DLD1 (cell line): ENCODE measurements around the gene KLHDC9.

Source experiments
- in situ Hi-C: cut with HindIII; loops from 2 replicates; pipeline ENCODE4 v1.10.0; 2017; ENCODE audit warnings: low sequenced_read_pairs

KLHDC9 gene

DNA sequence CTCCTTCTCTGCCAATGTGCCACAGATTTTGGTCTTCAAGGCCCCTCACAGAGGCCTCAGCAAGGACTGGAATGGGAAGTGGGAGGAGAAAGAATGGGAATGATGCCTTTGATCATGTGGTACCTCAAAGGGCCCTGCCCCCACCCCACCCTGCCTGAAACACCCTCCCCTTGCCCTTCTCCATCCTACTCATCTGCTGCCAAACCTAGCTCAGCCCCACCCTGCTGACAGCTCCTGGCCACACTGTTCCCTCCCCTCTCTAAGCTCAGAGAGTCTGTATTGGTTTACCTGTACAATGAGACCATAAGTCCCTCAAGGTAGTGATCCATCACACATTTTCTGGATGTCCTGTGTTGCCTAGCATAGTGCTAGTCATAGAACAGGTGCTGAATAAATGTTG lies 21.8 kb upstream of the KLHDC9 start:
- in situ Hi-C loops, result no loop called here

DNA sequence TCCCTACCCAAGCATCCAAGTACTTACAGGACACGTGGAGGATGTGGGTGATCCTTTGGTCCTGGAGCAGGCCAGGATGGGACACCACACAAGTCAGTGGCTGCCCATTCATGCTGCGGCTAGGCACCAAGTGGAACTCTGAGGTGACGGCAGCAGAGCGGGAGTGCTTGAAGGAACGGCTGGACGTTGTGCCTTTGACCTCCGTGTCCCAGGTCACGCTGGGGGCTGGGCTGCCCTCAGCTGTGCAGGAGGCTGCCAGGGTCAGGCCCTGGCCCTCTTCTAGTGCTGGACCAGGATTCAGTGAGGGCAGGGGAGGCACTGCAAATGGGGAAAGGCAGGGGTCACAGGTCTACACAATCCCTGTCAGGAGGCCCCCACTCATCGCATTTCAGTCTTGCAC lies 20.7 kb upstream of the KLHDC9 start:
- in situ Hi-C loops, result no loop called here

DNA sequence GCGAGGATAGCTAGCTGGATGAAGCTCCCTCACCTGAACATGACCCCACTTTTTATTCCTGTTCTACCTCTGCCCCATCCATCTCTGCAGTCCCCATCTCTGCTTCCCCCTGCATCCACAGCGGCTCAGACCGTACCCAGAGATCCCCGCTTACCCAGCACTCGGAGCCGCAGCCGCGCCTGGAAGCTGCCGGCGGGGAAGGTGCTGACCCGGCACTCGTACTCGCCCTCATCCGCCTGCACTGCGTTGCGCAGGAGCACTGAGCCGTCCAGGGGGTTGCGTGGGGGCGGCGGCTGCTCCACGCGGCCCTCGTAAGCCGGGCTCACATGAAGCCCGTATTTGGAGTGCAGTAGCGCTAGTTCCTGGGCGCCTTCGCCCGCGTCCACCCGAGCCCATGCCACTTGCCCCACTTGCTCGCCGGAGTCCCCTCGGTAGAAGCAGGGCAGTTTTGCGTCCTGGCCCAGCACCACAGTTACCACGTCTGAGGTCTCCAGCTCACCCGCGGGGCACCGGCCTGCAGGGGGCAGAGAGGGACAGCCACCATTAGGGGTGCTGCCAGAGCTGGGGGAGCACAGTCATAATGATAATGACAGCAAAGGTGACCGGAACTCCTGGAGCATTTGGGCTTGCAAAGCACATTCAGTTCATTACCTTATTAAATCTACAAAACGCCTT lies 18.6 kb upstream of the KLHDC9 start:
- in situ Hi-C loops, result no loop called here

DNA sequence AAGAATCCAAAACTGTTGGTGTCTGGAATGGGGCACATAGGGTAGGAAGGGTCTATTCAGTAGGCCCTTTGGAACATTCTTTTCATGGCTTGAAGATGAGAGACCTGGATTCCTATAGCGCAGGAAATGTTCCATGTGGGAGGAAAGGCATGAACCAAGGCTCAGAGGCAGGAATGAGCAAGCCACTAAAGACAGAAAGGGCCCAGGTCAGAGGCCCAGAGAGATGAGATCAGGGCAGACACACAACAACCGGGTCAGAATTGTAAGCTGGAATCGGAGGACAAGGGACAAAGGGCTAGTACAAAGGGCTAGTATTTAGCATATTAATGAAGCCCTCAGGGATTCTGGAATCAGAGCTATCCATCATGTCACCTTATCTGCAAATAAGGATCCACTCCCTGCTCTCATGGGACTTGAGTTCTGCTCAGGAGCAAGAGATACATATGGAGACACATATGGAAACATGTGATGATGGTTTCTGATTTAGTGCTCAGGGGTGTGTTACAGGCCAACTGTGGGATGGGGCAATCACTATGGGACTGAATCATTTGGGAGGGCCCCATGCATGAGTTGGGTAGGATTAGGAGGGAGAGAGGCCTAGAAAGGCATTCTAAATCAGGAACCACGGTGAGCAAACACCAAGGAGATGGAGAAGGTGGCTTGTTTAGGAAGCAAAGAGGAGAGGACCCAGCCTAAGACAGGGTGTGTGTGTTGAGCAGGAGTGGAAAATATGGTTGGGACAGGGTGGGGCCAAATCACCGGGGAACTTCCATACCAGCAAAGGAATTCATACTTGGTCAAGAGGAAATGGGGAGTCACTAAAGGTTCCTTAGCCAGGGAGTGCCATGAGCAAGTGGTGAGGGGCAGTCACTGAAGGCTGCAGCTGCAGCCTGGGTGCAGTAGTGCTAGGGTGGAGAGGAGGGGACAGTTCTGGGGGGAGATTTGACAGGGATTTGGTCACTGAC lies 17.4 kb upstream of the KLHDC9 start:
- in situ Hi-C loops, result no loop called here

DNA sequence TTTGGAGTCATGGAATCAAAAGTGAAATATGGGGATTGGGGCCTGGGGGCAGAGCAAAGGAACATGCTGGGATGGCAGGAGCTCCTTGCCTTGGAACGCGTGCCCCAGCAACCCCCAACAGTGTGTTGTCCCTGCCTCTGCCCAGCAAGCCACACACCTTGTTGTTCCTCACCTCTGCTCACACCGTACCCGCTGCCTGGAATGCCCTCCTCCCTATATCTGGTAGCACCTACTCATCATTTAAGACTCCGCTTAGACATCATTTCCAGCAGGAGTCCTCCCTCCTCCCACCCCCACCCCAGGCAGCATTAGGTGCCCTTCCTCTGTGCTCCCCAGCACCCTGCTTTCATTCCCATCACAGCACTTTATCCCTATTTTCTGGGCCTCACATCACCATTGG lies 16.6 kb upstream of the KLHDC9 start:
- in situ Hi-C loops, result no loop called here

DNA sequence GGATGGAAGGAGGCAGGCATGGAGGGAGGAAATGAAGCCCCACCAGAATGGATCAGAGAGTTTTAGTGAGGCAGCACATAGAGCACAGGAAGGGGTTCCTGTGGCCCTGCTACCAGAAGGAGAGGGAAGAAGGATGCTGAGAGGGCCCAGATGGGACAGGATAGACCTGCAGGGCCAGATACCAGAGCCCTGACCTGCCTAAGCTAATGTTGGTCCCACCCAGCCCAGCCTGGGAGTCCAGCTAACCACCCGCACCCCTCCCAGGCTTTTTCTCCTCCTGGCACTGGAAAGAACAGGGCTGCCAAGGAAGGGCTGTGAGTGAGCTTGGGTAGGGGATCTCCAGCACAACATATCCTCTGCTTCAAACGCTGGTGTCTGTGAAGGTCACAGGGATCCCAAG lies 15.7 kb upstream of the KLHDC9 start:
- in situ Hi-C loops, result no loop called here

DNA sequence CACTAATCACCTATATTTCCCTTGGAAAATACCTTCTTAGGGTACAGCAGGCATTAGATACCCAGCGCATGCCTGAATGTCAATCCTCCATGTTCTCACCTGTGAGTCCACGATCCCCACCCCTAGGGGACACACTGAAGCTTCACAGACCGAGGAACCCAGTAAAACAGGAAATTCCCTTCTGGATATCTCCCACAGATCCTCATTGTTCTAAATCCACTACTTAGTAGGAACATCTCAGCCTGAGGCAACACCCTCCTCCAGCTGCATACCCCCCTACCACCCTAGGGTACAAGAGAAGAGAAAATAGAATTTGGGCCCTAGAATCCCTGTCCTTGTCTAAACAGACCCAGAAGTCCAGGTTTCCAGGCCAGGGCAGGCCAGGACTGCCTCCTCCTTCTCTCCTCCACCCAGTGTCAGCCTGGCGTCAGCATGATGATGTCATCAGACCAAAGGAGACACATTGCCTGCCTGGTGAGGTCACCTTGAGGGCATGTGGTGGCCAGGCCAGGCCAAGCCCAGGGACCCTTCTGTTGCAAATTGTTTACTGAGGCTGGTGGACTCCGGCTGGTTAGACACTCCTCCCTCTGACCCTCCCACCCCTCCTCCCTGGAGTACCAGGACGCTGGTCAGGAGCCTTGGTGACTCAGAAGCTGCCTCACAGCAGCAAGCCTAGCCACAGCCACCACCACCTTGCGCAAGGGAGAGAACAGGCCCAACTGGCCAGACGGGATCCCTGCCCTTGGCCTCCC lies 15.0 kb upstream of the KLHDC9 start:
- in situ Hi-C loops, result no loop called here

DNA sequence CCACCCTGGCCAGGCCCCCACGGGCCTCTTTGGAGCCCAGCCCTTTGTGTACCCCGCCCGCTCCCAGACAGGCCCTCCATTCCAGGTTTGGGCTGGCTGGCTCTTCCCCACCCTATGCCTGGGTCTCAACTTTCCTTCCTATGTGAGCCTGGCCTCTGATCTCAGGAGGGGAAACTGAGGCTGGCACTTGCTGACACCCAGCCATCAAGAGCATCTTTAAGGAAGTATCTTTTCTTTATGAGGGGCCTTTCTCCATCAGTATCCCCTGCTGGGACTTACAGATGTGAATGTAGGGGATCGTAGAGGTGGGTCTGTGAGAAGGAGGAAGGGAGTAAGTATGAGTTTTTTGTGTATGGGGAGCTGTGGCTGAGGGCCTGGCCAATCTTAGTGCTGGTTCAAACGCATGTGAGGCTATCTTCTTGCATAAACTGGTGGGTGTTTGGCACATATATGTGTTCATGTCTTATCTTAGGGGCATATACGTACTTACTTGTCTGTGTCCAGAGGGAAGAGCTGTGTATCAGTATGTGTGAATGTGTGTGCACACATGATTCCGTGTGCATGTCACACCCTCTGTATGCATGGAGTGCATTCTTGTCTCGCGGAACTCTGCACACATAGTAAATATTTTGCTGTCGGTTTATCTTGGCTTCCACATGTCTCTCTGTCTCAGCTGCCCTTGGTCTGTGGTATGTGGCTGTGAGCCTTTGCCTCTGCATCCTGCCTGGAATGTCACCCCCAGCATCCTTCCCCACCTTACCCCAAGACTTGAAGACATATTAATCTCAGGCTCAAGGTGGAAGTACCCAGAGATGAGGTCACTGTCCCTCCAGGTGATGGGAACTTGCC lies 14.2 kb upstream of the KLHDC9 start:
- in situ Hi-C loops, result no loop called here

DNA sequence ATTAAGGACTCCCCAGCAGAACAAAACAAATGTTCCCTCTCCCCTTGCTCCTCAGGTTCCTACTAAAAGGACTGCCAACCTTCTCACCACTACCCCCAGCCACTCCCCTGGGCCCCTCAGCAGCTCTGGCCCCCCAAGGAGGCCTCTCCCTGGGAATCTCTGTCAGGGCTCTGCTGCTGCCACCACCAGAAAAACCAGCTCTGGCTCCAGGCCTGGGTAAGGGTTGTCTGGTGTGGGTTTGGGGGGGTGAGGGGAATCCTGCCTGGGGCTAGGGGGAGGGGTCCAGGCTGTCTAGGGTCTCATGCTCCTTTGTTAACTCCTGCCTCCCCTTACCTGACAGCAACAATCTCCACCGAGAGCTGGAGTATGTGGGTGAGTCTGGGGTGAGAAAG lies 13.6 kb upstream of the KLHDC9 start:
- in situ Hi-C loops, result no loop called here

DNA sequence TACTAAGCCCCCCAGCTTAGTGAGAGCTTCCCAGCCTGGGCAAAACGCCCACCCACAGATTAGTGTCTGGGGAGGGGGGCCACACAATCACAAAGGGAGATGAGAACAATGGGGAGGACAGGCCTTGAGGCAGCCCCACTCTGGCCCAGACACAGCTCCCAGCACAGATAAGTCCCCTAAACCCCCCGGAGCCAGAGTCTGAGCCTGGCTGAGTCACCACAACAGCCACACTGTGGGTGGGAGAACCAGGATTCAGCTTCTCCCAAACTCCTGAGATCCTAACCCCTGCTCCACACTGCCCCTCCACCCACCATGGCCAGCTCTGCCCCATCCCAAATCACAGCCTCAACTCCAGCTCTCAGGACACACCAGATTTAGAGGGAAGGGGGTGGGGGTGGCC lies 13.0 kb upstream of the KLHDC9 start:
- in situ Hi-C loops, result no loop called here

DNA sequence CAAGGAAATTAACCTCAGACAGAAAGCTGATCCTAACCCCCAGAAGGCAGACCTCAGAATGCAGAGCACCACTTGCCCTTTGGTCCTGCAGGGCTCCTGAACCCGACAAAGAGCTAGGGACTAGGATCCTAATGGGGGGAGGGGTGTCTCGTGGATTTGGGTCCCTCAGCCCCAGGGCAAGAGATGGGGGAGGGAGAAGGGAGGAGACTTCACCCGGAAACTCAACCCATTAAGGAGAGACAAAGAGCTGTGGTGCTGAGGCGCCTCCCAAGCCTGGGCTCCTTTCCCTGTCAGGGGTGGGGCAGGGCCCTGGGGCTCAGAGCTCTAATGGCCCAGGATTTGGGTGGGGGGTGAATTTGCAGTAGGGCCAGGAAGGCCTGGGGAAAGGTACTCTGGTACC lies 11.7 kb upstream of the KLHDC9 start:
- in situ Hi-C loops, result no loop called here

DNA sequence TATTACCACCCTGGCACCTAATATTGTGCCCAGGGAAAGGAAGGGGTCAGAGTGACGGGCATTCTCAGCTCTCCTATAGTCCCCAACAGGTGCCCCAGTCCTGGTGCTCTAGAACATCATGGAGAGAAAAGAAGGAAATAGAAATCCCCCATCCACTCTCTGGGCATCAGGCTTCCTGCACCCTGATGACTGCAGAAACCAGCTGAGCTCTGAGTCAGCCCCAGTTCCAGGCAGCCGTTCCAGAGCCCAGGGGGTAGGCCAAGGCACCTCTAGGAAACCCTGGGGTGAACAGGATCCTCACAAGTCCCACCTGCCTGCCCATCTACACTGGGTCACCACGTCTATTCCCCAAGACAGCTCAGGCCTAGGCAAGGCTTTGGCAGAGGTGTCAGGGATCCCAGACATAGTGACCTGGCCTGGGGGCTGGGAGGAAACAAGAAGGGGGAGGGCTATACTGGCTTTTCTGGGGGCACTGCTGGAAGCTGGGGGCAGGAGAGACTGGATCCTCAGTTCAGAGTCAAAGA lies 9.5 kb upstream of the KLHDC9 start:
- in situ Hi-C loops, result no loop called here

DNA sequence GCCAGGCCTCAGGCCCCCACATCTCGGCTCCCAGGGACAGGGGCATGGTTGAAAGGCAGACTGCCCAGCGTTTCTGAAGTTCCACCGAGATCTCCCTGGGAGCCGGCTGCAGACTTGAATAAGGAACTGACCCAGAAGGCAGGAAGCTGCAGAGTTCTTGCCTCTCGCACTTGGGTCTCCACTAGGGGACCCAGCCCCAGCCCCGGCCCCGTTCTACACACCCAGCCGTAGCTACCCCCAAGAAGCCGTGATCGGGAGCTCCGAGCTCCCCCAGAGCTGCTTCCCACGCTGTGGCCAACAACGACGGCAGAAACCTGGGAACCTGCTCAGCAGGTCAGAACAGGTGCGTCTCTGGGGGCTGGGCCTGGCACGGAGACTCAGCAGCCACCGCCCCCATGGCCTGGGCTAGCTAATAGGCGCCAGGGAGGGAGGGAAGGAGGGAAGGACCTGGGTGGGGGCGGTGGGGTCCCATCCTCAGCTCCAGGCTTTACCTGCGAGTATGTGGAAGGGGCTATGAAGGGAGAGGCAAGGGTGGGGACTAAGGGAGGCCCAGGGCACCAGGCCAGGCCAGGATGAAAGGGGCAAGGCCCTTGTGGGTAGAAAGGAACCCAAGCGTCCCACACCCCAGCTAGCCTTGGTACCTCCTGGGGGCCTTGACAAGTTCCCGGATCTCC lies 8.8 kb upstream of the KLHDC9 start, which contains the start of gene NECTIN4:
Gene NECTIN4, minus strand, starts transcription at position 308 of the 674 bp plus-strand sequence. Its CDS starts 262 bp downstream, at position 46.
- in situ Hi-C loops, result no loop called here

DNA sequence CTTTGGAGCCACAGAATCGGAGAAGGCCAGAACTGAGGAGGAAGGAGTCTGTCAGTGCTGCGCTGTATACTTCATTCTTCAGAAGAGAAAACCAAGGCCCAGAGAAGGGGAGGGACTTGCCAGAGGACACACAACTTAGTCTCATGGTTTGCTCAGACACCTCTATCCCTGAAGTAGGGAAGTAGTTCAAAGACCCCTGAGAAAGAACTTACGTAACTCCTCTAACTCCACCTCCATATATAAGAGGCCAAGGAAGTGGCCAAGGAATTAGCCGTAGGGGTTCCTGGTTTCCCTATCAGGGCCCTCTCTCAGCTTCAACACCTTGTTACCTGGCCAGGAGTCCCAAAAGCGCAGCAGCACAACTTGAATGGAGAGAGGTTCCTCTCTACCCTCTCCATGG lies 8.2 kb upstream of the KLHDC9 start:
- in situ Hi-C loops, result no loop called here

DNA sequence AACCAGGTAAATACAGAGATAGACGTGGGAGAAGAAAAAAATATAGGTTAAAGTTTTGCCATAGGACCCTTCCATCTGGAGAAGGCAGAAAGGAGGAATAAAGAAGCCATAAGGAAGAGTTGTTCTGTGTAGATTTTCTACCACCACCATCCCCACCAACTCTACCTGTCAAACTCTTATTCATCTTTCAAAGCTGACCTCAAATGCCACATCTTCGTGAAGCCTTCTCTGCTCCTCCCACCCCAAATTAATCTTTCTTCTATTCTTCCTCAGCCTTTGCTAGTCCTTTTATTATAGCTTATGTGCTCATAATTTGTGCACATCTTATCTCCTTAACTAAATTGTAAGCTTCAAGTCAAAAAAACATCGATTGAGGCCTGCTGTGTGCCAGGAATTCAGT lies 7.5 kb upstream of the KLHDC9 start:
- in situ Hi-C loops, result no loop called here

DNA sequence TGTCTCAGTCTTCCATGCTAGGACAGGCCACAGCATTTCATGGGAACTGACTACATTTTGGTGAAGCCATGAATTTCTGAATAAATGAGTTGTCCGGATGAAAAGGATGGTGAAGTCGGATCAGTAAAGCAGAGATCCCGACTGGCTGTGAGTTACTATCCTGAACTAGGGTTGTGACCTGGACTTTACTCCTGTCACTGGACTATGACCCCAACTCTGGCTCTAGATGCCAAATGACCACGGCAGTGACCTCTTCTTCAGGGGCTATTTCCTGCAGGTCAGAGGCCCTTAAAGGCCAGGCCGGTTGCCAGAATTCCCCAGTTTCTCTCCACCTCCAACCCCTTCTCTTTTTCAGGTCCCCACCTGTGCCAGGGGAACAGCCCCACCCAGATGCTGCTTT lies 7.1 kb upstream of the KLHDC9 start:
- in situ Hi-C loops, result no loop called here

DNA sequence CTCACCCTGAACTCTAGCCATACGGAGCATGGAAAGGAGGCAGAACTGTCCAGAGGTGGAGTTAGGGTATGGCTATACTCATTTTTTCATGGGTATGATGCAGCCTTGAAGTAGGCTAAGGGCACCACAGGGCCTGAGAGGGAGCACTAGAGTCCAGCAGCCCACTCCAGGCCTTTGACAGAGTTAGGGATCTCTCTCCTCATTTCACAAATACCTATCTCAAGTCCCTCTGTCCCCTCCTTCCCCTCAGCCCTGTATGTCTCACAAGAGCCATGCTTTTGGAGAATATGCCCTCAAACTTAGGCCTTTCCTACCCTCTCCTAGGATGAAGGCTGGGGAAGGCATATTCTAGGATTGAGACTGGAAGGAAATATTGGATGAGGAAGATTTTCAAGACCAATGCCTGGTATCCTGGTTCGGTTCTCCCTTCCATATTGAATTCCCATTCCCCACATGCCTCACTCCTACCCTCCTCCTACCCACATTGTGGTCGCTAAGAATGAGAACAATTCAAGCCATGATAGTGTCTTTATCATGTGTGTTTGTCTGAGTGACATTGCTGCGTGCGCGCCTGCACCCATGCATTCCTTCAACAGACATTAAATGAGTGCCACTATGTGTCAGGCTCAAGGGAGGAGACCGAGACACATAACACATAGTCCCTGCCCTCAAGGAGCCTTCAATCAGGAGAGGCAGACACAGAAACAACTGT lies 6.2 kb upstream of the KLHDC9 start:
- in situ Hi-C loops, result no loop called here

DNA sequence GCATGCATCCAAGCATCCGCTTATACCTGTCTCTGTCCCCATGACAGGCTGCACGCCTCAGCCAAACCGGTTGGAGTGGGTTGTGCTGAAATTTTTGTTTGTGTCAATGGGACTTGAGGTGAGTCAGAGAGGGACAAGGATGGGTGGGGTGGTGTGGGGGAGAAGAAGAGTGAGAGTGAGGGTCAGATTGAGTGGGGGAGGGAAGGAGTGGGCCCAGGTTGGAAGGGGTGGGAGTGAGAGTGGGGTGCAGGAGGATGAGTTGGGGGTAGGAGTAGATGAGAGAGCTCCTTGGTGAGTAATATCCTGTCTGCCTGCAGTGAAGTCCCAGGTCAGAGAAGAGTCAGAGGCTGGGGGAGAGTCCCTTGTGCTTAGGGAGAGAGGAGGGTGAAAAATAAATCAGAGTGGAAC lies 5.5 kb upstream of the KLHDC9 start:
- in situ Hi-C loops, result no loop called here

DNA sequence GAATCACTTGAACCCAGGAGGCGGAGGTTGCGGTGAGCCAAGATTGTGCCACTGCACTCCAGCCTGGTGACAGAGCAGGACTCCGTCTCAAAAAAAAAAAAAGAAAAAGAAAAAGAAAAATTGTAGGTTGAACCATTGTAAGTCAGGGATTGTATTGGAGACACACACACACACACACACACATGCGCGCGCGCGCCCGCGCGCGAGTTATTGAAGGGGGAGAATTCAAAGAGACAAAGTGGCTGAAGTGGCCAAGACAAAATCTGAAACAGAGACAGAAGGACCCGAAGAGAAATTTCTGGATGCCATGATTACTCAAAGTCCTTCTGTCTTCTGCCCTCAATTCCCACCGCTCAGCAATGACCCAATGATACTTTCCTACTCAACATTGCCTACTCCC lies 3.7 kb upstream of the KLHDC9 start:
- in situ Hi-C loops, result no loop called here
